Measurements from ENCODE around the gene SLC35F1. TPM values are rescaled to one million over a fixed set of nuclear protein-coding genes. Genes with fewer than 3 reads are reported as not detected.

Gene SLC35F1
- total RNA-seq, 1 experiment from 2014 or later = not detected

DNA sequence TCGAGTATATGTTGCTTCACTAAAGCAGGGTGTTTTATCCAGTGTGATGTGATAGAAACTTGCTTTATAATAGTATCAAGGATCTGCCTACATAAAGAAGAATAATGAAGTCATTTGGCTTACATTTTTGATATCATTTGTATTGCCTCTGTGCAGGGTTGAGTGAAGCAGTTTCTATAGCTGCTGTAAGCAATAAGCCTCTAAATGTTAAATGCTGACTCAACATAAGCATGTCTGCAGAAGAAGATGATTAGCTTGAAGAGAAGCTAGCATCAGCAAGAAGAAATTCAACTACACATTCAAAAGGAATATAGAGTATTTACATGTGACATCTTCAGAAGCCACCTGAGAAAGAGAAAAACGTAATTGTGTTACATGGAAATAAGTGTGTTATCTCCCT is 17.6 kb downstream of the SLC35F1 start:
- TF ChIP-seq, protein P1, sequence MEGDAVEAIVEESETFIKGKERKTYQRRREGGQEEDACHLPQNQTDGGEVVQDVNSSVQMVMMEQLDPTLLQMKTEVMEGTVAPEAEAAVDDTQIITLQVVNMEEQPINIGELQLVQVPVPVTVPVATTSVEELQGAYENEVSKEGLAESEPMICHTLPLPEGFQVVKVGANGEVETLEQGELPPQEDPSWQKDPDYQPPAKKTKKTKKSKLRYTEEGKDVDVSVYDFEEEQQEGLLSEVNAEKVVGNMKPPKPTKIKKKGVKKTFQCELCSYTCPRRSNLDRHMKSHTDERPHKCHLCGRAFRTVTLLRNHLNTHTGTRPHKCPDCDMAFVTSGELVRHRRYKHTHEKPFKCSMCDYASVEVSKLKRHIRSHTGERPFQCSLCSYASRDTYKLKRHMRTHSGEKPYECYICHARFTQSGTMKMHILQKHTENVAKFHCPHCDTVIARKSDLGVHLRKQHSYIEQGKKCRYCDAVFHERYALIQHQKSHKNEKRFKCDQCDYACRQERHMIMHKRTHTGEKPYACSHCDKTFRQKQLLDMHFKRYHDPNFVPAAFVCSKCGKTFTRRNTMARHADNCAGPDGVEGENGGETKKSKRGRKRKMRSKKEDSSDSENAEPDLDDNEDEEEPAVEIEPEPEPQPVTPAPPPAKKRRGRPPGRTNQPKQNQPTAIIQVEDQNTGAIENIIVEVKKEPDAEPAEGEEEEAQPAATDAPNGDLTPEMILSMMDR (IDR thresholded peaks at IDR 0.05; ENCODE audit: unreplicated experiment) = no peak
- no peaks in the 10 kb centered on the region for H3K9me3 Mint-ChIP-seq (ENCODE audit: unreplicated experiment)
- BruUV-seq (replicated peaks) = no TSS peak
- no peaks in the 10 kb centered on the region for H3K27me3 Mint-ChIP-seq (ENCODE audit: insufficient read depth, unreplicated experiment)
- ChIA-PET CTCF (no interaction called here), POLR2A (no interaction called here)
- no peaks in the 10 kb centered on the region for H3K4me1 Mint-ChIP-seq (ENCODE audit: insufficient read depth, unreplicated experiment)
- H3K27ac Mint-ChIP-seq (ENCODE audit: low read depth, unreplicated experiment) = no peak overlapping the region
- no peak overlapping the region for H3K4me3 Mint-ChIP-seq (ENCODE audit: unreplicated experiment)
- intact Hi-C loops (cut with micrococcal nuclease) = no loop called here
- DNase-seq (ENCODE audit: unreplicated experiment) = no peak
- H3K36me3 Mint-ChIP-seq (ENCODE audit: insufficient read depth, unreplicated experiment) = no peaks in the 10 kb centered on the region

DNA sequence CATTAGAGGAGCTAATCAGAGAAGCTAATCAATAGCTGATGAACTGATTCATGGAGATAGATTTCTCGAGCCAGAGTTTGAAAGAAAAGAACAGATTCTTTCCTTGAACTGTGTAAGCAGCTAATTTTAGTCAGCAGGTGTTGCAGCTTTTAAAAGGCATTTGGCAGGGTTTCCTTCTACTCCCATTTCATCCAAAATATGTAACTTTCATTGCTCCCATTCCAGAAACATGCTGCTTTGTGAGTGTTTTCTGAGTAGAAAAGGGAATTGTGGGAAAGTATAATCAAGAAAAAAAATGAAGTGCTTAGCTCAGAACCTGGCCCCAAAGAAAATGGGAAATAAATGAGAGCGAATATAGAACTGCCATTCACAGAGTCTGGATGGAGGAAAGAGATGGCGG is 20.8 kb downstream of the SLC35F1 start:
- Mint-ChIP-seq H3K4me3 (ENCODE audit: unreplicated experiment) (no peak overlapping the region), H3K9me3 (ENCODE audit: unreplicated experiment) (no peaks in the 10 kb centered on the region), H3K27me3 (ENCODE audit: insufficient read depth, unreplicated experiment) (peaks cover 3% of the 10 kb centered on the region), H3K27ac (ENCODE audit: low read depth, unreplicated experiment) (no peak overlapping the region), H3K4me1 (ENCODE audit: insufficient read depth, unreplicated experiment) (no peaks in the 10 kb centered on the region), H3K36me3 (ENCODE audit: insufficient read depth, unreplicated experiment) (no peaks in the 10 kb centered on the region)
- BruUV-seq (replicated peaks) = no TSS peak
- POLR2A ChIA-PET = no interaction called here
- intact Hi-C loops (cut with micrococcal nuclease) = no loop called here
- DNase-seq (ENCODE audit: unreplicated experiment) = no peak
- CTCF ChIA-PET = no interaction called here
- TF ChIP-seq, protein P1 (IDR thresholded peaks at IDR 0.05; ENCODE audit: unreplicated experiment) = no peak

DNA sequence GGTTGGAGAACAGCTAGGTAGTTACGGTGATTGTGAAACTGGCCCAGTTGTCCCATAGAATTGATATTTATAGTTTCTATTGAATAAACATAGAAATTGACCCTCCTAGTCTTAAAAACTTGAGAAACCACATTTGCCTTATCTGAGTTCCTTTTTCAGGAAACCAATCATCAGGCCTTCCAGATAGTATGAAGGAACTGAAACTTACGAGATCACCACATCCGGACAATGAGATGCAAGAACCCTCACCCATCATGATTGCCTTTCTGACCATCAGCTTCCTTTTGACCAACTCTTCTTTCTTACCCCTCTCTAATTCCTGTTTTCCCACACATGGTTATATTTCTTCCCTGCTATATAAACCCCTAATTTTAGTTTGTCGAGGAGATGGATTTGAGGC is 21.8 kb downstream of the SLC35F1 start:
- H3K4me3 Mint-ChIP-seq (ENCODE audit: unreplicated experiment) = no peak overlapping the region
- intact Hi-C loops (cut with micrococcal nuclease) = no loop called here
- TF ChIP-seq, protein P1 (IDR thresholded peaks at IDR 0.05; ENCODE audit: unreplicated experiment) = no peak
- no TSS peak for BruUV-seq (replicated peaks)
- no peak overlapping the region for H3K27ac Mint-ChIP-seq (ENCODE audit: low read depth, unreplicated experiment)
- no peaks in the 10 kb centered on the region for H3K4me1 Mint-ChIP-seq (ENCODE audit: insufficient read depth, unreplicated experiment)
- no peaks in the 10 kb centered on the region for H3K9me3 Mint-ChIP-seq (ENCODE audit: unreplicated experiment)
- no peaks in the 10 kb centered on the region for H3K36me3 Mint-ChIP-seq (ENCODE audit: insufficient read depth, unreplicated experiment)
- ChIA-PET POLR2A (no interaction called here), CTCF (interaction anchor here (1.0 kb wide), 1 partner anchor 665 kb away, joined by 3 read pairs; no protein-coding TSS in a partner anchor)
- peaks cover 13% of the 10 kb centered on the region for H3K27me3 Mint-ChIP-seq (ENCODE audit: insufficient read depth, unreplicated experiment)
- no peak for DNase-seq (ENCODE audit: unreplicated experiment)

DNA sequence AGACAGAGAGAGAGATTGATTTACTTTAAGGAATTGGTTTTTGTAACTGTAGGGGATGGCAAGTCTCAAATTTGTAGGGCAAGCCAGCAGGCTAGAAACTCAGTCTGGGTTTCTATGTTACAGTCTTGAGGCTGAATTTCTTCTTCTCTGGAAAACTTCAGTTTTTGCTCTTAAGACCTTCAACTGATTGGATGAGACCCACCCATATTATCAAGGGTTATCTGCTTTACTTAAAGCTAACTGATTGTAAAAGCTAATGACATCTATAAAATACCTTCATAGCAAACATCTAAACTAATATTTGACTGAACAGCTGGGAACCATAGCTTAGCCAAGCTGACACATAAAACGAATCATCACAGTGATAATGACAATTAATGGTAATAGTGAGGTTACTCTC is 22.4 kb downstream of the SLC35F1 start:
- ChIA-PET POLR2A (no interaction called here), CTCF (interaction anchor here (0.7 to 1.0 kb wide), 2 partner anchors 9 to 664 kb away, joined by 3 read pairs; no protein-coding TSS in a partner anchor)
- no peak for DNase-seq (ENCODE audit: unreplicated experiment)
- Mint-ChIP-seq H3K27me3 (ENCODE audit: insufficient read depth, unreplicated experiment) (peaks cover 19% of the 10 kb centered on the region), H3K9me3 (ENCODE audit: unreplicated experiment) (no peaks in the 10 kb centered on the region), H3K4me3 (ENCODE audit: unreplicated experiment) (no peak overlapping the region), H3K4me1 (ENCODE audit: insufficient read depth, unreplicated experiment) (no peaks in the 10 kb centered on the region), H3K27ac (ENCODE audit: low read depth, unreplicated experiment) (no peak overlapping the region), H3K36me3 (ENCODE audit: insufficient read depth, unreplicated experiment) (no peaks in the 10 kb centered on the region)
- TF ChIP-seq, protein P1 (IDR thresholded peaks at IDR 0.05; ENCODE audit: unreplicated experiment) = no peak
- intact Hi-C loops (cut with micrococcal nuclease) = no loop called here
- no TSS peak for BruUV-seq (replicated peaks)
